HCT116 (cell line): ENCODE measurements around the gene CUEDC1. TPM values are rescaled to one million over a fixed set of nuclear protein-coding genes. Genes with fewer than 3 reads are reported as not detected.

Source experiments
- ATAC-seq: fragments of 200-7000 bp; cut with Tn5 transposase; 2 replicates; pipeline ENCODE4 v1.9.1; 2020; ENCODE audit warnings: mild to moderate bottlenecking, moderate library complexity
- BruUV-seq: library from RNA; stranded (reverse); fragments of 400-500 nt; replicated peaks from 2 replicates; lab custom pipeline; 2021; lab: Mats Ljungman, UMichigan
- CTCF ChIA-PET: fragments of 300-600 bp; sonication (Branson Sonifier 250); formaldehyde crosslinking; loops from one replicate; lab custom pipeline; 2021; ENCODE audit warnings: antibody characterized with exemption; lab: Charles Lee
- POLR2A ChIA-PET: fragments of 300-600, 350-600 bp; sonication (Branson Sonifier 250); formaldehyde crosslinking; loops from one replicate; lab custom pipeline; 2021; ENCODE audit warnings: antibody characterized with exemption; lab: Charles Lee
- RAD21 ChIA-PET, 2 experiments: fragments of 300-600 bp; sonication (Branson Sonifier 250); formaldehyde crosslinking; loops; one replicate each; lab custom pipeline; 2023; ENCODE audit warnings: low total read pairs in 2 of 2; ENCODE audit not compliant: uncharacterized antibody in 2 of 2, unreplicated experiment in 2 of 2, low non-redundant PET in 1 of 2; lab: Charles Lee
- DNase-seq: peaks from one replicate; pipeline ENCODE4 v3.0.0-alpha.2; 2010; ENCODE audit warnings: low read depth, low spot score
- H2AFZ ChIP-seq: fragments of 200-600 bp; shearing (Covaris generic), sonication (generic); 2 replicates; pipeline ENCODE4 v1.6.1; 2017; ENCODE audit warnings: low read depth, mixed run types, mixed read lengths, antibody characterized with exemption, low read length; ENCODE audit not compliant: poor library complexity, severe bottlenecking
- H3K27ac ChIP-seq: 2 replicates; pipeline ENCODE4 v1.5.1; 2012; ENCODE audit warnings: low read depth, low read length
- H3K27me3 ChIP-seq: fragments of 200-600 bp; sonication (generic); 2 replicates; pipeline ENCODE4 v1.6.1; 2016; ENCODE audit warnings: mixed run types, low read length, mixed read lengths; ENCODE audit not compliant: insufficient read depth
- H3K36me3 ChIP-seq, 2 experiments: fragments of 200-500 bp in 1 of 2; fragments of 200-600 bp in 1 of 2; sonication (Bioruptor generic) in 1 of 2; sonication (generic) in 1 of 2; 2 replicates each; pipeline versions ENCODE4 v1.5.1 to v1.6.1; 2014 to 2016; ENCODE audit warnings: low read length in 2 of 2, inconsistent platforms in 1 of 2, mixed read lengths in 1 of 2, mixed run types in 1 of 2; ENCODE audit not compliant: insufficient read depth in 2 of 2, control insufficient read depth in 1 of 2
- H3K4me1 ChIP-seq, 2 experiments: fragments of 200-600 bp in 1 of 2; sonication (generic) in 1 of 2; 2 replicates each; pipeline versions ENCODE4 v1.5.1 to v1.6.1; 2012 to 2017; ENCODE audit warnings: low read length in 2 of 2, inconsistent platforms in 1 of 2, mild to moderate bottlenecking in 1 of 2, mixed read lengths in 1 of 2, mixed run types in 1 of 2, moderate library complexity in 1 of 2; ENCODE audit not compliant: insufficient read depth in 2 of 2, control insufficient read depth in 1 of 2
- H3K4me2 ChIP-seq: fragments of 200-600 bp; sonication (generic); 2 replicates; pipeline ENCODE4 v1.6.1; 2017; ENCODE audit warnings: mixed run types, low read length, mixed read lengths
- H3K4me3 ChIP-seq, 2 experiments: fragments of 200-600 bp in 1 of 2; sonication (generic) in 1 of 2; replicated peaks in 1 of 2; 2 replicates each; pipeline ENCODE4 v1.5.1; 2011 to 2016; ENCODE audit warnings: low read length in 2 of 2, control low read depth in 1 of 2, low read depth in 1 of 2, mild to moderate bottlenecking in 1 of 2, mixed read lengths in 1 of 2, mixed run types in 1 of 2
- H3K79me2 ChIP-seq: fragments of 200-600 bp; sonication (generic); 2 replicates; pipeline ENCODE4 v1.6.1; 2017; ENCODE audit warnings: mild to moderate bottlenecking, mixed run types, low read length, moderate library complexity, mixed read lengths; ENCODE audit not compliant: insufficient read depth
- H3K9ac ChIP-seq: fragments of 200-600 bp; sonication (generic); 2 replicates; pipeline ENCODE4 v1.6.1; 2016; ENCODE audit warnings: low read length, mixed read lengths
- H3K9me2 ChIP-seq: fragments of 200-600 bp; sonication (generic), shearing (Covaris generic); 2 replicates; pipeline ENCODE4 v1.6.1; 2017; ENCODE audit warnings: mixed run types, mild to moderate bottlenecking, moderate library complexity; ENCODE audit not compliant: insufficient read depth
- H3K9me3 ChIP-seq, 2 experiments: fragments of 200-500 bp in 1 of 2; fragments of 200-600 bp in 1 of 2; sonication (Bioruptor generic) in 1 of 2; sonication (generic) in 1 of 2; 2 replicates each; pipeline ENCODE4 v1.6.1; 2014 to 2017; ENCODE audit warnings: low read length in 2 of 2, mixed read lengths in 2 of 2, inconsistent platforms in 1 of 2, low read depth in 1 of 2, mild to moderate bottlenecking in 1 of 2, mixed run types in 1 of 2, moderate library complexity in 1 of 2; ENCODE audit not compliant: control insufficient read depth in 1 of 2, insufficient read depth in 1 of 2
- H4K20me1 ChIP-seq: fragments of 200-600 bp; sonication (generic), shearing (Covaris generic); 2 replicates; pipeline ENCODE4 v1.6.1; 2017; ENCODE audit warnings: mixed run types, mild to moderate bottlenecking, moderate library complexity; ENCODE audit not compliant: insufficient read depth
- POLR2A ChIP-seq: IDR thresholded peaks from 2 replicates; pipeline ENCODE4 v1.7.0; 2011; ENCODE audit warnings: borderline replicate concordance; ENCODE audit not compliant: insufficient read depth, insufficient read length; ENCODE audit errors: extremely low read depth
- POLR2AphosphoS5 ChIP-seq: IDR thresholded peaks from 2 replicates; pipeline ENCODE4 v1.6.1; 2011; ENCODE audit warnings: mild to moderate bottlenecking, low read depth, low read length, moderate library complexity
- SIN3A ChIP-seq: IDR thresholded peaks from 2 replicates; pipeline ENCODE4 v1.6.1; 2012; ENCODE audit warnings: low read depth
- TCF7L2 ChIP-seq: IDR thresholded peaks from 2 replicates; pipeline ENCODE4 v1.7.0; 2011; ENCODE audit warnings: borderline replicate concordance, inconsistent platforms; ENCODE audit not compliant: insufficient read depth, insufficient read length; ENCODE audit errors: extremely low read depth
- YY1 ChIP-seq: IDR thresholded peaks from 2 replicates; pipeline ENCODE4 v1.6.1; 2011; ENCODE audit warnings: low read length, low read depth, moderate library complexity, mild to moderate bottlenecking; ENCODE audit not compliant: insufficient replicate concordance; ENCODE audit errors: extremely low read depth
- ZBTB33 ChIP-seq: IDR thresholded peaks from 2 replicates; pipeline ENCODE4 v1.6.1; 2011; ENCODE audit warnings: mild to moderate bottlenecking, low read length, moderate library complexity; ENCODE audit not compliant: insufficient replicate concordance; ENCODE audit errors: extremely low read depth
- intact Hi-C: fragments of 100-400 bp; cut with micrococcal nuclease; formaldehyde crosslinking; loops from 2 replicates; pipeline ENCODE4 v1.10.0; 2022
- total RNA-seq: library from RNA; stranded (reverse); gene quantifications from one replicate; pipeline ENCODE4 v1.2.1, GENCODE V29; 2021; ENCODE audit not compliant: unreplicated experiment
- TF ChIP-seq, protein P1 (sequence below), 3 experiments: fragments of 200-600 bp in 1 of 3; sonication (generic) in 1 of 3; IDR thresholded peaks in 2 of 3; conservative IDR thresholded peaks in 1 of 3; 2 replicates each; pipeline ENCODE4 v1.5.1; 2012 to 2017; ENCODE audit warnings: low read depth in 2 of 3, low read length in 2 of 3, antibody characterized with exemption in 1 of 3, borderline replicate concordance in 1 of 3, control low read depth in 1 of 3, mild to moderate bottlenecking in 1 of 3, mixed read lengths in 1 of 3, mixed run types in 1 of 3, moderate library complexity in 1 of 3; ENCODE audit not compliant: insufficient read depth in 1 of 3

CUEDC1 gene
- total RNA-seq, 1 experiment from 2014 or later, result 60.2 TPM

GRCh38 chr17:57868007-57868909, 87.0 kb downstream of the CUEDC1 start:
- H3K27ac ChIP-seq, result peak overlapping the region; percentile 77
- POLR2A ChIA-PET, result interaction anchor here (0.6 to 3.0 kb wide), 8 partner anchors 7 to 1948 kb away, joined by 3 to 25 read pairs (median 5); no protein-coding TSS in a partner anchor

More at GRCh38 chr17:57868007-57868909, 87.0 kb downstream of the CUEDC1 start:
- Histone ChIP-seq H3K27me3 (no peaks in the 10 kb centered on the region), H3K4me3 (peak overlapping the region; percentile 6 to 41; a peak in 3 of 4 replicates), H3K9ac (peak overlapping the region; percentile 58), H3K9me2 (no peaks in the 10 kb centered on the region), H2AFZ (no peak overlapping the region), H3K79me2 (no peaks in the 10 kb centered on the region), H3K36me3 (peaks cover 2 to 31% of the 10 kb centered on the region in 2 experiments; a peak in 2 of 4 replicates), H4K20me1 (no peaks in the 10 kb centered on the region), H3K4me1 (peaks cover 47 to 88% of the 10 kb centered on the region in 2 experiments), H3K9me3 (no peaks in the 10 kb centered on the region), H3K4me2 (peak overlapping the region; percentile 76)
- intact Hi-C loops, result loop anchor here (1.0 to 2.0 kb wide), 2 partner anchors 24 to 81 kb away; no protein-coding TSS in a partner anchor
- peak; percentile 90 for DNase-seq
- ChIA-PET CTCF (interaction anchor here (0.8 to 5.0 kb wide), 9 partner anchors 9 to 244 kb away, joined by 3 to 36 read pairs (median 6); partner anchors contain the start of gene SRSF1), RAD21 (interaction anchor here (0.9 to 1.9 kb wide), 3 partner anchors 7 to 84 kb away, joined by 3 to 7 read pairs (median 6); no protein-coding TSS in a partner anchor)
- ATAC-seq, result peak; percentile 85
- TF ChIP-seq ZBTB33 (peak; percentile 10), POLR2A (no peak), YY1 (peak; percentile 77), POLR2AphosphoS5 (peak; percentile 73), TCF7L2 (peak; percentile 98), SIN3A (no peak)
- TF ChIP-seq, protein P1, sequence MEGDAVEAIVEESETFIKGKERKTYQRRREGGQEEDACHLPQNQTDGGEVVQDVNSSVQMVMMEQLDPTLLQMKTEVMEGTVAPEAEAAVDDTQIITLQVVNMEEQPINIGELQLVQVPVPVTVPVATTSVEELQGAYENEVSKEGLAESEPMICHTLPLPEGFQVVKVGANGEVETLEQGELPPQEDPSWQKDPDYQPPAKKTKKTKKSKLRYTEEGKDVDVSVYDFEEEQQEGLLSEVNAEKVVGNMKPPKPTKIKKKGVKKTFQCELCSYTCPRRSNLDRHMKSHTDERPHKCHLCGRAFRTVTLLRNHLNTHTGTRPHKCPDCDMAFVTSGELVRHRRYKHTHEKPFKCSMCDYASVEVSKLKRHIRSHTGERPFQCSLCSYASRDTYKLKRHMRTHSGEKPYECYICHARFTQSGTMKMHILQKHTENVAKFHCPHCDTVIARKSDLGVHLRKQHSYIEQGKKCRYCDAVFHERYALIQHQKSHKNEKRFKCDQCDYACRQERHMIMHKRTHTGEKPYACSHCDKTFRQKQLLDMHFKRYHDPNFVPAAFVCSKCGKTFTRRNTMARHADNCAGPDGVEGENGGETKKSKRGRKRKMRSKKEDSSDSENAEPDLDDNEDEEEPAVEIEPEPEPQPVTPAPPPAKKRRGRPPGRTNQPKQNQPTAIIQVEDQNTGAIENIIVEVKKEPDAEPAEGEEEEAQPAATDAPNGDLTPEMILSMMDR (IDR thresholded peaks at IDR 0.05 in 2 of 3, conservative IDR thresholded peaks at IDR 0.05 in 1 of 3; ENCODE audit: borderline replicate concordance in 1 of 3, insufficient read depth in 1 of 3, low read depth in 2 of 3, low read length in 2 of 3), result peak in 2 of 3 experiments; percentile 74 to 77; a peak in 4 of 6 replicates
- BruUV-seq, result no TSS peak
